ENCODE measurements around the gene COP1.
"Not testable (repeated sequence)": the region's sequence is repeated elsewhere in the genome, so short reads cannot be mapped to it uniquely, and the experiment has no call there.

COP1 gene

DNA sequence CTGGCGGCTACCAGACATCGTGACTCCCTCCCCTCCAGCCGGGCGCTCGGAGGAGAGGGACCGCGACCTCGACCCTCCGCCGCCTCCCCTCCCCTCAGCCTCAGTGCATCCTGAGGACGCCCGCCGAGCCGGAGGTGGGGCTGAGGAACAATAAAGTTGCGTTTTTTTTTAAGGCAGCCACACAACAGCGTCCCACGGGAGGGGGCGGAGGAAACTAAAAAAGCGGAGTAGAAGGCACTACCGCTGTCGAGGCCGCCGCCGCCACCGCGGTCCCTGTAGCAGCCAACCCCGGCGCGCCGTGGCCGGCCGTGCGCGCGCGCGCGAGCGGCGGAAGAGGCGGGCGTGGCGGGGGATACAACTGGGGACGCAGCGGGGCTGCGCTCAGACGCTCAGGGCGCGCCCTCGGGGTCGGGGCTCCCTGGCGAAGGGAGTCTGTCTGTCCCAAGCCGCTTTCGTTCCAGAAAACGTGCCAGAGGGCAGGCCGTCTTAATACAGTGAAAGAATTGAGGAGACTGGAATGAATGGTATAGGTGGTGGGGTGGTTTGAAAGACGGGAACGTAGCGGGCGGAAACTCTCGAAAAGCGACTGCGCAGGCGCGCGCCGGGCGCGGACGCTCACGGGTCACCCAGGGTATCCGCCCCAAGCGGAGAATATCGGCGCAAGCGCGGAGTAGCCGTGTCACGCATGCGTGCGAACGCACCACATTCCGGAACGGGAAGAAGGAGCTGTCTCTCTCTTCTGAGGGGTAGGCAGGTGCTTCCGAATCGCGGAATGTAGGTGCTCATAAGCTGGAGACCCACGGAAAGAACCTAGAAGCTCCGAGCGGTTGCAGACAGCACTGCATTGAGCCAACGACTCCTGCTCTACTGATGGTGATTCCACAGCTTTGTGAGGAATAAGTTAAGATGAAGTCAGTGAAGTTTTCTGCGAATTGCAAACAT lies at the start of gene COP1:
TSS of gene COP1 (minus strand) at position 326 of the 942 bp plus-strand sequence. CDS start at position 18, 308 bp downstream.
- DNase-seq: peak; percentile 98

- no peak for DNase-seq
Measured at GRCh38 chr1:176252191-176252590, 45.1 kb upstream of the COP1 start.

DNA sequence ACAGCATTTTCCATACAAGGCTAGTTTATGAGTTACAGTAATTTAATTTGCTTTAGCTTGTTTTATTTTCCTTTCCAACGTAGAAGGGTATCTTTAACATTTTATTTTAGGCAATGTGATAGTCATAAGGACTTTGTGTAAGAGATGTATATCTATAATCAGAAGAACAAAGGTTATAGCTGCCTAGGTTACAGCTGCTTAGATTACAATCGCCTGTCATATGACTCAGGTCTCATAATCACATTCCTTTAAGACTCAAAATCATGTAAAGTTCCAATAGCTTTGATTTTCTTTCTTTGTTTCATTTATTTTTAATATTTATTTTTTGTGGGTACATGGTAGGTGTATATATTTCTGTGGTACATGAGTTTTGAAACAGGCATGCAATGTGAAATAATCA lies 37.8 kb upstream of the COP1 start:
- DNase-seq: no peak

DNA sequence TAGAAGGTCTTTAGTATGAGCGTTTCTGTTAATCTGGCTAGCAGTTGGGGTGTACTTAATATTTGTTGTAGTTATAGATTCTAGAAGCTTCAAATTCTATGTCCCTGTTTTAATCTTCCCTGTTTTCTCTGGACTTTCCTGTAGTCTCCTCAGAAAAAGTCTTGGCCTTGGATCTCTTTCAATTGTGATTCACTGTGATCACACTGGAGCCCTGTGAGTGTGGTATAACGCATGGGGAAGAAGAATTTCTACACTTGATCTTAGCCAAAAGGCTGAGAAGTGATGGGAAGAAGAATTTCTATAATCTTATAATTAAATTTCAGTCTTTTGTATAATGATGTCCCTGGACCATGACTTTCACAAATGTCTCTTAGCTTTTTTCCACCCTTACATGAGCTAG lies 36.7 kb upstream of the COP1 start:
- no peak for DNase-seq

DNA sequence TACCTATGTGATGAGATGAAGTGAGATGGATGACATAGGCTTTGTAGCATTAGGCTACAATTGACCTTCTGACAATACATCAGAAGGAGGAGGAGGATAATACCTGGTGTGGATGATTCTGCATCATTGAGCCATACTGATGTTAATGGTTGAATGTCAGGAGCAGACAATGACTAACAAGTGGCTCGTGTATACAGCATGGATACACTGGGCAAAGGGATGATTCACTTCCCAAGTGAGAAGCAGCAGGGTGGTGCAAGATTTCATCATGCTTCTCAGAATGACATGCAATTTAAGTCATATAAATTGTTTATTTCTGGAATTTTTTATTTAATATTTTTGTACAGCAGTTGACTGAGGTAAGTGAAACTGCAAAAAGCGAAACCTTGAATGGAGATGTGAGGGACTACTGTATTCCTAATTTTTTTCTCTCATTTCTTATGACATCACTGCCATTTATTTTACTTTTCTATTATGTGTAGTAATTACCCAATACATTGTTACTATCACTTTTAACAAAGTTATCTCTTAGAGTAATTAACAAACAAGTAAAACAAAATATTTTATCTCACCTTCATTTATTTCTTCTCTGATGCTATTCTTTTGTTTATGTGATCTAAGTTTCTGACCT lies 34.4 kb upstream of the COP1 start:
- DNase-seq: no peak

DNA sequence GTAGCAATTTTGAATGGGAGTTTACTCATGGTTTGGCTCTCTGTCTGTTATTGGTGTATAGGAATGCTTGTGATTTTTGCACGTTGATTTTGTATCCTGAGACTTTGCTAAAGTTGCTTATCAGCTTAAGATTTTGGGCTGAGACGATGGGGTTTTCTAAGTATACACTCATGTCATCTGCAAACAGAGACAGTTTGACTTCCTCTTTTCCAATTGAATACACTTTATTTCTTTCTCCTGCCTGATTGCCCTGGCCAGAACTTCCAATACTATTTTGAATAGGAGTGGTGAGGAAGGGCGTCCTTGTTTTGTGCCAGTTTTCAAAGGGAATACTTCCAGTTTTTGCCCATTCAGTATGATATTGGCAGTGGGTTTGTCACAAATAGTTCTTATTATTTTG lies 26.6 kb upstream of the COP1 start:
- not testable (repeated sequence) for DNase-seq

- DNase-seq: no peak
Measured at GRCh38 chr1:176227579-176227978, 20.5 kb upstream of the COP1 start.

- no peak for DNase-seq
Measured at GRCh38 chr1:176225911-176226310, 18.8 kb upstream of the COP1 start.

DNA sequence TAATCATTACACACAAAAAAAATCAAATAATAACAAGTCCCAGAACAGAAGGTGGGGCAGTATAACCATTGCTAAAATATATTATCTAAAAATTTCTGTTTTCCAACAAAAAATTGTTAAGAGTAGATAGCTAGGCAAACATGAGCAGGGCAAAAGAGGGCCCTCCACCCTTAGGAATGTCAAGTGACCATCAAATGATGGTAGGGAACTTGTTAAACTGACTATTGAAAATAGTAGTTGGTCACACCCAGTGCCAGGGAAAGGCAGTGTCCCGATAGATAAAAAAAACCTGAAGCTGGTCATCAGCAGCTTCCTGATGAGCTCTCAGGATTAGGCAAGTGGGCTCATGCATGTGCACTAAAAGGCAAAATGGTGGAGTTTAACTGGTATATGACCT lies 18.4 kb upstream of the COP1 start:
- no peak for DNase-seq

DNA sequence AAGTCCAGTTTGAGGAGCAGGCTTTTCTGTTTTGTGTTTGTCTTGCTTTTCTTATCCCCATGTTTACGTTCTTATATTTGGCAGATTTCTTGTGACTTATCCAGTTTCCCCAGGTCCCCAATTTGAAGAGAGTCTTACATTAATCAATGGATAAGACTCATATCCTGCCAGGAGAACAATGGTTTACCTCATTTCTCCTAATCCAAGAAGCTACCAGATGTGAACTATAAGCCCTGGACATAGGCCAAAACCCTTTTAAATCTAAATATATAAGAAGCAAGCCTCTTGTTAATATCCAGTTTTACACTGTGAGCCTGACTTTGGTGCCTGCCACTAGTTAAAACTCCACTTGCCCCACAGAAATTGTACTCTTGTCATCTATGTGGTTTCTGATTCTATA lies 15.1 kb upstream of the COP1 start:
- no peak for DNase-seq

GRCh38 chr1:176220100-176220689 lies 13.1 kb upstream of the COP1 start:
- DNase-seq: no peak

DNA sequence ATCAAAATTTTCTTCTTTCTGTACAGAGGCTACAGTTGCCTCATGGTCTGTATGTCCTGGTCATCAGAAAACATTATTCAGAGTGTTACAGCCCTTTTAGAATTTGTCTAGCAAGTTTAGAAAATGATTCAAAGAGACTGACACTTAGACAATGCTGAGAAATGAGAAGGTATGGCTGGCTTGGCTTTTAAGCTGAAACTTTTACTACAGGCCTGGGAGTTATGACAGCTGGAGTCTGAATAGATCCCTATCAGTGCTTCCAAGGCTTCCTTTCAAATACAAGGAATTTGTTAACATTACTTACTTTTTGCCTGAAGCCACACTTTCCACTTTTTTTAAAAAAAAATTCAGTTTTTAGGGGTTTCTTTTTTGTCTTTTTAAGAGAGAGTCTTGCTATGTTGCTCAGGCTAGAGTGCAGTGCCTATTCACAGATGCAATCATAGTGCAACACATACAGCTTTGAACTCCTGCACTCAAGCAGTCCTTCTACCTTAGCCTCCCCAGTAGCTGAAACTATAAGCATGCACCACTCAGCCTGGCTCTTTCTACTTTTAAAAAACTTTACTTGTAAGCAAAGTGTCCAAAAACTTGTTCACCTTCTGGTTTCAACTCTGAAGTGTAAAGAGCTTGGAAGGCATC lies 10.5 kb upstream of the COP1 start:
- no peak for DNase-seq

DNA sequence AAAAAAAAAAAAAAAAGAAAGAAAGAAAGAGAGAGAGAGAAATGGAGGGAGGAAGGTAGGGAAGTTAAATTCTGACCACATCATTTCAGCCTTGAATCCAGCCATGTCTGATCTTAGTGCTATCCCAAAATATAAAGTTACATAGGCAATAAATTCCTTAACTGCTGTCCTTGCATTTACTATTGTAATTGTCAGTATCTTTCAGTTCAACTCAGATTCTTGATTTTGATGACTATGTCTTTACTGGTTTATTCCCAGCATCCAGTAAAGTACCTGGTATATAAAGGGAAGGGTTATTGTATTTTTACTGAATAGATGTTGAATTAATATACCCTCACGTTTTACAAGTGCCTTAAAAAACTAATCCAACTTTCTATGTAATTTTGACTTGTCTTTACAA lies 8.9 kb upstream of the COP1 start:
- DNase-seq: no peak

- no peak for DNase-seq
Measured at GRCh38 chr1:176211396-176212165, 4.5 kb upstream of the COP1 start.

DNA sequence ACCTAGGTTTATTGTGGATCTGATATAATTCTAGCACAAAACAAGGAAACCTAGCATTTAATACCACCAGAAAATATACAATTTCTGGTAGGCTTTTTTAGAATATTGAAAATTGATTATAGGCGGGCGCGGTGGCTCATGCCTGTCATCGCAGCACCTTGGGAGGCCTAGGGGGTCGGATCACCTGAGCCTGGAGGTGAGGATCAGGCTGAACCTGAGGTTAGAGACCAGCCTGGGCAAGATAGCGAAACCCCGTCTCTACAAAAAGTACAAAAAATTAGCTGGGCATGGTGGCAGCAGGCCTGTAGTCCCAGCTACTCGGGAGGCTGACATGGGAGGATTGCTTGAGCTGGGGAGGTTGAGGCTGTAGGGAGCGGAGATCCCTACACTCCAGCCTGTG lies 948 bp upstream of the COP1 start:
- no peak for DNase-seq

DNA sequence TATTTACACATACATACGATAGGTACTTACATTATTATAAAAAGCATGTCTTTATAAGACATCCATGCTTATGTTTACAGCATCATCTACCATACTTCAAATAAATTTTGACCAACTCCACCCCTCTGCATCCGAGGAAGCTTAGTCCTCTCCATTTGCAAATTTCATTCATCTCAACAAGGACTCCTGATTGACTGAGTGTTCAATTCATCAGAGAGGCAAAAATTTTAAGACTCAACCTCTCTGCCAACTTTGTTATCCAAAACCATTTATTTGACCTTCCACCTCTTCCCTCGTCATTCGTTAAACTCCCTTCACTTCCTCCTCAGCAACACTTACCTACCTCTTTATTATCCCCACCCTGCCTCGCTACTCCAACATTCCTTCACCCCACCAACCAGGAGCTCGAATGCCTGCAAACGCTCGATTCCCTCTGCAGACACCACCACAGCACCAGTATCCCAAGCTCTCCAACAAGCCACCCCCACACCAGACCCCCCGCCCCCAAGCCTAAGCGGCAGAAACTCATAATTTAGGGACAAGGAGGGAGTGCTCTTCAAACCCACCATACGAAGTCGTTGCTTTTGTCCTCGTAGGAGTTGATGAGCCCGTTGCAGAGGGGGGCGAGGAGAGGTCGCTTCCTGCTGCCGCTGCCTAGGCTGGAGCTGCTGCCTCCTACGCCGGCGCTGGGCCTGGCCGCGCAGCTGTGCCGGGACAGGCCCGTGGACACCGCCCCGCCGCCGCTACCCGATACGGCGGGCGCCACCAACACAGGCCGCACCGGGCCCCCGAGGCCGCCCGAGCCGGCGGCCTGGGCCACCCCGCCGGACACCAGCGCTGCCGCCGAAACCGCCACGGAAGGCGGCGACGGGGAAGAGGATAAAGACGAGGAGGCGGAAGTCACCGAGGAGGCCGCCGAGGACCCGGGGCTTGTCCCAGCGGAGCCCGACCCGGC lies 803 bp downstream of the COP1 start:
- peak; percentile 52 for DNase-seq

- DNase-seq: no peak
Measured at GRCh38 chr1:176205332-176205914, 1.7 kb downstream of the COP1 start.

- DNase-seq: not testable (repeated sequence)
Measured at GRCh38 chr1:176204655-176205054, 2.4 kb downstream of the COP1 start.

- DNase-seq: no peak
Measured at GRCh38 chr1:176203735-176204134, 3.4 kb downstream of the COP1 start.

DNA sequence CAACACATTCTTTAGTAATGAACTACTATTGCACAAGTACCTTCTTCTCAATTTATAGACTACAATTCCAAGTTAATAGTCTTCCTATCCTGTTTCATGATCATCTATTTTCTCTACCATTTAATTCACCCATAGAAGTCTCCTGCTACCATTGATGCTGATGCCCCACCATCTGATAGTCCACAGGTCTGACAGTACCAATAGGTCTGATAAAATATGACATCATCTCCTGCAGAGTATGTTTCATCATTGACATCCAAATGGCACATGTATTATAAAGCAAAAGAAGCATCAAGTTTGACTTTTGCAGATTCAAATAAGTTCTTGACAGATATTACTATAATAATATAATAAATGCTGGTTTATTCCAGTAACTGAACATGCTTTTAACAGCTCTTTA lies 5.5 kb downstream of the COP1 start:
- no peak for DNase-seq

GRCh38 chr1:176199707-176200106 lies 7.4 kb downstream of the COP1 start:
- DNase-seq: no peak

All from CD4-positive, alpha-beta T cell treated with Interleukin-6 for 4 hours (primary cell).